HEK293 (cell line): ENCODE data around the gene RSPH1.

Source experiments
- ZNF121 ChIP-seq: fragments of 450-650 bp; formaldehyde crosslinking; IDR thresholded peaks from 2 replicates; pipeline ENCODE4 v1.5.1; 2016; ENCODE audit warnings: missing biosample characterization, missing genetic modification characterization
- ZNF274 ChIP-seq, 2 experiments: fragments of 200-500 bp in 1 of 2; fragments of 450-650 bp in 1 of 2; sonication (Bioruptor generic) in 1 of 2; formaldehyde crosslinking in 1 of 2; IDR thresholded peaks; 2 replicates each; pipeline versions ENCODE4 v1.5.1 to v1.6.1; 2014 to 2016; ENCODE audit warnings: borderline replicate concordance in 1 of 2, inconsistent platforms in 1 of 2, low read length in 1 of 2, missing biosample characterization in 1 of 2, missing genetic modification characterization in 1 of 2

DNA sequence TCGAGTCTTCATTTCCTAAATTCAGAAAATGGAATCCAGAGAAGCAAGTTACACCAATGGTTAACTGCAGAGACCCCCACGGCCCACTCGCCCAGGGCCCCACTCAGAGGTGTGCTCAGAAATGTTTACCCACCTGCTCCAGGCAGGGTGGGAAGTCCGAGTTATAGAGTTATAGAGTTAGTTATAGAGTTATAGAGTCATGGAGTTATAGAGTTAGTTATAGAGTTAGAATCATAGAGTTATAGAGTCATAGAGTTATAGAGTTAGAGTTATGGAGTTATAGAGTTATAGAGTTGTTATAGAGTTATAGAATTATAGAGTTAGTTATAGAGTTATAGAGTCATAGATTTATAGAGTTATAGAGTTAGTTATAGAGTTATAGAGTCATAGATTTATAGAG, 60.6 kb downstream of the RSPH1 start:
- TF ChIP-seq ZNF121, result no peak
- TF ChIP-seq ZNF274 (IDR thresholded peaks at IDR 0.05; ENCODE audit: low read length), result no peak
- TF ChIP-seq ZNF274 (tag by site-specific recombination; IDR thresholded peaks at IDR 0.05; ENCODE audit: borderline replicate concordance), result no peak
